ENCODE data around the gene TCF4. TPM values are rescaled to one million over a fixed set of nuclear protein-coding genes. Genes with fewer than 3 reads are reported as not detected.

TCF4 gene
- total RNA-seq, 1 donor from 2014 or later: 77.3 TPM

GRCh38 chr18:55609160-55609825 is 21.3 kb upstream of the TCF4 start:
- no peak overlapping the region for H3K4me3 Mint-ChIP-seq (ENCODE audit: unreplicated experiment)
- TF ChIP-seq CTCF (IDR thresholded peaks at IDR 0.05): no peak
- H3K27ac Mint-ChIP-seq (ENCODE audit: unreplicated experiment): no peak overlapping the region
- H3K4me1 Mint-ChIP-seq (ENCODE audit: unreplicated experiment): peaks cover 4% of the 10 kb centered on the region
- H3K36me3 Mint-ChIP-seq (ENCODE audit: unreplicated experiment): no peaks in the 10 kb centered on the region
- DNase-seq (ENCODE audit: extremely low spot score, unreplicated experiment): no peak
- no peaks in the 10 kb centered on the region for H3K27me3 Mint-ChIP-seq (ENCODE audit: unreplicated experiment)
- H3K9me3 Mint-ChIP-seq (ENCODE audit: unreplicated experiment): peaks cover 9% of the 10 kb centered on the region

DNA sequence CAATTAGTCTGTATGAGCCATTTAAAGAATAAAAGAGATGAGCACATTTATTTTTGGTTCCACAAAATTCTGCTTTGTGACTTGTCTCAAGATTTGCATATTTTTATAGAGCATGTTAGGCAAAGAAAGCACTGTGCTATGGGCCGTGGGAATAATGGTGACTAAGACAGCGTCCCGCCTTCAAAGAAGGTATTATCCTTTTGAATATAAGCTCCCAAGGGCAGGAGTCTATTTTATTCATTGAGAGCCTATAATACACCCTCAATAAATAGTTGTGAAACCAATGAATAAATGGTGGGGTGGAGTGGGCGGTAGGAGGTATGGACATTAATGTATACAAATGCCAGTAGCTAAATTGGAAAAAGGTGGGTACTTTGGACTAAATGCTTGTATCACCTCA is 20.5 kb upstream of the TCF4 start:
- DNase-seq (ENCODE audit: extremely low spot score, unreplicated experiment): no peak
- peaks cover 4% of the 10 kb centered on the region for H3K4me1 Mint-ChIP-seq (ENCODE audit: unreplicated experiment)
- H3K9me3 Mint-ChIP-seq (ENCODE audit: unreplicated experiment): peaks cover 5% of the 10 kb centered on the region
- no peaks in the 10 kb centered on the region for H3K27me3 Mint-ChIP-seq (ENCODE audit: unreplicated experiment)
- H3K36me3 Mint-ChIP-seq (ENCODE audit: unreplicated experiment): no peaks in the 10 kb centered on the region
- H3K27ac Mint-ChIP-seq (ENCODE audit: unreplicated experiment): no peak overlapping the region
- no peak overlapping the region for H3K4me3 Mint-ChIP-seq (ENCODE audit: unreplicated experiment)
- TF ChIP-seq CTCF (IDR thresholded peaks at IDR 0.05): no peak

GRCh38 chr18:55607773-55608172 is 19.8 kb upstream of the TCF4 start:
- no peaks in the 10 kb centered on the region for H3K9me3 Mint-ChIP-seq (ENCODE audit: unreplicated experiment)
- H3K36me3 Mint-ChIP-seq (ENCODE audit: unreplicated experiment): no peaks in the 10 kb centered on the region
- no peaks in the 10 kb centered on the region for H3K27me3 Mint-ChIP-seq (ENCODE audit: unreplicated experiment)
- H3K27ac Mint-ChIP-seq (ENCODE audit: unreplicated experiment): no peak overlapping the region
- no peak for DNase-seq (ENCODE audit: extremely low spot score, unreplicated experiment)
- TF ChIP-seq CTCF (IDR thresholded peaks at IDR 0.05): no peak
- no peak overlapping the region for H3K4me3 Mint-ChIP-seq (ENCODE audit: unreplicated experiment)
- H3K4me1 Mint-ChIP-seq (ENCODE audit: unreplicated experiment): no peaks in the 10 kb centered on the region

DNA sequence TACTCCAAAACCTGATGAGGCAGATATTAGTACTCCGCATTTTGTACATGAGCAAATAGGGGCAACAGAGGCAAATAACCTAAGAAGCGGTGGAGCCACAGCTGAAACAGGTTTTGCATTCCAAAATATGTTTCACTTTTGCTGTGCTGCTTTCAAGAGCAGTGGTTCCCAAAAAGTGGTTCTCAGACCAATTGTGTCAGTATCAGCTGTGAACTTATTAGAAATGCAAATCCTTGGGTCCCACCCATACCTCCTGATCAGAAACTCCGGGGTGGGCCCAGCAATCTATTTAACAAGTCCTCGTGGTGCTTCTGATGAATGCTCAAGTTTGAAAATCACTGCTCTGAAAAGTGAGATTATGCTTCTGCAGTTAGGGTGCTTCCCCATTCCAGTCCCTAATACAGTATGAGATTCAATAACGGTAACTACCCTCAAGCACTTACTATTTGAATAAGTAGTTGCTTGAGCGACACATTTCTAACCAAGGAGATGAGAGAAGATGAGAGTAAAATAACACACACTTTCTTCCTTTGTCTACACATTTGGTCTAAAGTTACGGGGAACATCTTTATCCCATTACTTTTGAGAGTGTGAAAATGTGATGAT is 17.8 kb upstream of the TCF4 start:
- no peaks in the 10 kb centered on the region for H3K27me3 Mint-ChIP-seq (ENCODE audit: unreplicated experiment)

More for the DNA sequence above, 17.8 kb upstream of the TCF4 start:
- Mint-ChIP-seq H3K36me3 (ENCODE audit: unreplicated experiment) (no peaks in the 10 kb centered on the region), H3K4me3 (ENCODE audit: unreplicated experiment) (no peak overlapping the region), H3K27ac (ENCODE audit: unreplicated experiment) (no peak overlapping the region), H3K9me3 (ENCODE audit: unreplicated experiment) (no peaks in the 10 kb centered on the region), H3K4me1 (ENCODE audit: unreplicated experiment) (no peaks in the 10 kb centered on the region)
- no peak for DNase-seq (ENCODE audit: extremely low spot score, unreplicated experiment)
- no peak for TF ChIP-seq CTCF (IDR thresholded peaks at IDR 0.05)

Data from osteocyte (in vitro differentiated cells).